ENCODE measurements around the gene CAMTA1. TPM values are rescaled to one million over a fixed set of nuclear protein-coding genes. Genes with fewer than 3 reads are reported as not detected.

CAMTA1 gene
- total RNA-seq, 1 experiment from 2014 or later, result 60.0 TPM

DNA sequence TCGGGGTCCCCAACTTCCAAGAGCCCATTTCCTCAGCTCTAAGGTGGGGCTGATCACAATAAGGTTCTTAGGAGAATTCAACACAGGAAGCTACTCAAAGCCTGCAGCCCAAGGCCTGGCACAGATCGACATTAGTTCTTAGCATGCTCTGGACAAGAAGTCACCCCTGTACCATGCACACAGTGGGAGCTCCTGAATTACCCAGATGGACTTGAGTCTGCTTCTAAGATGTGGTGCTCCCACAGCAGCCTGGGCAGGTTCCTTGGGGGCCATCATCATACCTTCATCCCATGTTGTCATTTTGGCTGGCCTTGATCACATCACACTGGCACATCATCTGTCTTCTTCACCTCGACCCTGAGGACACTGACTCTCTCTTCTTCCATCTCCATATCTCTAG, 832.6 kb downstream of the CAMTA1 start:
- no peaks in the 10 kb centered on the region; the same call in none of the 2 replicates for H3K27me3 ChIP-seq (replicated peaks; ENCODE audit: control insufficient read depth, insufficient read depth, low read length)
- no peaks in the 10 kb centered on the region for H3K9me3 Mint-ChIP-seq (ENCODE audit: unreplicated experiment)
- POLR2A ChIA-PET, result no interaction called here

DNA sequence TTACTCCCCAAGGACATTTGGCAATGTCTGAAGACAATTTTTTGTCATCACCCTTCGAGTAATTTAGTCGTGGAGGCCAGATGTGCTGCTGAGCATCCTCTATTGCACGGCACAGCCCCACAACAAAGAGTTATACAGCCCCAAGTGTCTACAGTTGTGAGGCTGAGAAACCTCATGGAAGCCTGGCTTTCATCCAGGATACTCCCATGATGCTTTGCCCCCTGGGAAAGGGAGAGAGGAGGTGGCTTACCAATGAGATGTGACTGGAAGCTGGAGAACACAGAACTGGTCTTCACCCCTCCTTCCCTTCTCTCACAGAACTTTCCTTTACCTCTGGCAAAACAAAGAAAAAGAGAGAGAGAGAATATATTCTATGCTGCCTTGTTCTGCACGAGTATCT, 834.9 kb downstream of the CAMTA1 start:
- ChIA-PET CTCF (no interaction called here), POLR2A (no interaction called here)
- Mint-ChIP-seq H3K27me3 (ENCODE audit: insufficient read depth, unreplicated experiment) (peaks cover 17% of the 10 kb centered on the region), H3K36me3 (ENCODE audit: insufficient read depth, unreplicated experiment) (no peaks in the 10 kb centered on the region), H3K9me3 (ENCODE audit: unreplicated experiment) (no peaks in the 10 kb centered on the region), H3K4me1 (ENCODE audit: low read depth, unreplicated experiment) (no peaks in the 10 kb centered on the region), H3K4me3 (ENCODE audit: unreplicated experiment) (no peak overlapping the region), H3K27ac (ENCODE audit: unreplicated experiment) (no peak overlapping the region)
- H3K9me3 ChIP-seq, result no peaks in the 10 kb centered on the region
- no TSS peak for BruUV-seq (replicated peaks)
- peaks cover 1% of the 10 kb centered on the region; the same call in 1 of the 2 replicates for H3K27me3 ChIP-seq (replicated peaks; ENCODE audit: control insufficient read depth, insufficient read depth, low read length)
- no peaks in the 10 kb centered on the region for H3K4me1 ChIP-seq
- DNase-seq, result no peak
- no peaks in the 10 kb centered on the region for H3K36me3 ChIP-seq (ENCODE audit: control insufficient read depth, insufficient read depth, low read length)
- TF ChIP-seq, protein P1, sequence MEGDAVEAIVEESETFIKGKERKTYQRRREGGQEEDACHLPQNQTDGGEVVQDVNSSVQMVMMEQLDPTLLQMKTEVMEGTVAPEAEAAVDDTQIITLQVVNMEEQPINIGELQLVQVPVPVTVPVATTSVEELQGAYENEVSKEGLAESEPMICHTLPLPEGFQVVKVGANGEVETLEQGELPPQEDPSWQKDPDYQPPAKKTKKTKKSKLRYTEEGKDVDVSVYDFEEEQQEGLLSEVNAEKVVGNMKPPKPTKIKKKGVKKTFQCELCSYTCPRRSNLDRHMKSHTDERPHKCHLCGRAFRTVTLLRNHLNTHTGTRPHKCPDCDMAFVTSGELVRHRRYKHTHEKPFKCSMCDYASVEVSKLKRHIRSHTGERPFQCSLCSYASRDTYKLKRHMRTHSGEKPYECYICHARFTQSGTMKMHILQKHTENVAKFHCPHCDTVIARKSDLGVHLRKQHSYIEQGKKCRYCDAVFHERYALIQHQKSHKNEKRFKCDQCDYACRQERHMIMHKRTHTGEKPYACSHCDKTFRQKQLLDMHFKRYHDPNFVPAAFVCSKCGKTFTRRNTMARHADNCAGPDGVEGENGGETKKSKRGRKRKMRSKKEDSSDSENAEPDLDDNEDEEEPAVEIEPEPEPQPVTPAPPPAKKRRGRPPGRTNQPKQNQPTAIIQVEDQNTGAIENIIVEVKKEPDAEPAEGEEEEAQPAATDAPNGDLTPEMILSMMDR (IDR thresholded peaks at IDR 0.05; ENCODE audit: insufficient read depth in 1 of 2, low read depth in 1 of 2, low read length in 1 of 2, severe bottlenecking in 1 of 2, unreplicated experiment in 1 of 2), result no peak
- intact Hi-C loops (cut with micrococcal nuclease; ENCODE audit: unreplicated experiment), result no loop called here
- H3K4me3 ChIP-seq (ENCODE audit: low read depth, low read length), result no peak overlapping the region

More for the DNA sequence above, 832.6 kb downstream of the CAMTA1 start:
- no peak overlapping the region for H3K4me3 Mint-ChIP-seq (ENCODE audit: unreplicated experiment)
- no peak for DNase-seq
- H3K4me3 ChIP-seq (ENCODE audit: low read depth, low read length), result no peak overlapping the region
- no TSS peak for BruUV-seq (replicated peaks)
- H3K4me1 ChIP-seq, result no peaks in the 10 kb centered on the region
- intact Hi-C loops (cut with micrococcal nuclease; ENCODE audit: unreplicated experiment), result no loop called here
- H3K36me3 ChIP-seq (ENCODE audit: control insufficient read depth, insufficient read depth, low read length), result no peaks in the 10 kb centered on the region
- H3K27me3 Mint-ChIP-seq (ENCODE audit: insufficient read depth, unreplicated experiment), result peaks cover 22% of the 10 kb centered on the region
- no peak overlapping the region for H3K27ac Mint-ChIP-seq (ENCODE audit: unreplicated experiment)
- TF ChIP-seq, protein P1 (IDR thresholded peaks at IDR 0.05; ENCODE audit: insufficient read depth in 1 of 2, low read depth in 1 of 2, low read length in 1 of 2, severe bottlenecking in 1 of 2, unreplicated experiment in 1 of 2), result no peak
- H3K9me3 ChIP-seq, result no peaks in the 10 kb centered on the region
- no peaks in the 10 kb centered on the region for H3K4me1 Mint-ChIP-seq (ENCODE audit: low read depth, unreplicated experiment)
- no peaks in the 10 kb centered on the region for H3K36me3 Mint-ChIP-seq (ENCODE audit: insufficient read depth, unreplicated experiment)
- CTCF ChIA-PET, result interaction anchor here (0.6 kb wide), 1 partner anchor 87 kb away, joined by 4 read pairs; no protein-coding TSS in a partner anchor

DNA sequence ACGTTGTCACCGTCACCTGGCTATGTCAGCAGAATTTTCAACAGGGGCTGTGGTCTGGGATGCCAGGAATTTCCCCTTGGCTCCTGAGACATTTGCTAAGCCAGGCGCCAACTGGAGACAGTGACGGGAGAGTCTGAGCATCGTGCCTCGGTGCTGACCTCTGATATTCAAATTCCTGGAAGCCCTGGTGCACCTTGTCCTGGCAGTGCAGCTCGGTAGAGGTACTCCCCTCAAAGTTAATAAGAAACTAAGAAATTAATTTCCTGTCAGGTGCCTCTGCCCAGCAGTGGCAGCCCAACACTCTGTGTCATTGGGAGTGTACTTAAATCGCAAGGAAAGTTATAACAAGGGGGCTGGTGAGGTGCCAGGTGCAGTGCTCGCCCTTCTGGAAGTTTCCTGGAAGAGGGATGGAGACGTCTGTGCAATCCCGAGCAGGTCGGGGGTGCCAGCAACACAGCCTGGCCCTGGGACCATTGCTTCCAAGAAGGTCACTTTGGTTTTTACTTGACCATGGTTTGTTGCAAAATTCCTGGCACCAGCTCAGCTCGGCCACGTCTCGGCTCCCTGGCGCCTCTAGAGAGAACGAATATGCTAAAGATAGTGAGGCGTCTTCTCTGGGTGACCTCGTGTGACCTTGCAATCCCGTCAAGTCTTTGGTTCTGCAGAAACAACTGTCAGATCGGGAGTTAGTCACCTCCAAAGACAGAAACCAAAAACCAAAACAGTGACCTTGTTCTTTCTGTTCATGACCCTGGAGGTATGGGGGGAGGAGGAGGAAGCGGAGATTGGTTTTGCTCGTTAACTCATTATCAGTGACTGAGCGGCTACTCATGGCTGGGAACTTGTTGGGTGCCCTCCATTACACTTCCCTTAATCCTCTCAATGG, 836.3 kb downstream of the CAMTA1 start:
- intact Hi-C loops (cut with micrococcal nuclease; ENCODE audit: unreplicated experiment), result no loop called here
- no peak for DNase-seq
- Mint-ChIP-seq H3K4me1 (ENCODE audit: low read depth, unreplicated experiment) (no peaks in the 10 kb centered on the region), H3K27ac (ENCODE audit: unreplicated experiment) (no peak overlapping the region), H3K27me3 (ENCODE audit: insufficient read depth, unreplicated experiment) (peaks cover 20% of the 10 kb centered on the region), H3K36me3 (ENCODE audit: insufficient read depth, unreplicated experiment) (no peaks in the 10 kb centered on the region), H3K4me3 (ENCODE audit: unreplicated experiment) (no peak overlapping the region), H3K9me3 (ENCODE audit: unreplicated experiment) (no peaks in the 10 kb centered on the region)
- H3K36me3 ChIP-seq (ENCODE audit: control insufficient read depth, insufficient read depth, low read length), result no peaks in the 10 kb centered on the region
- no peaks in the 10 kb centered on the region for H3K4me1 ChIP-seq
- no peaks in the 10 kb centered on the region for H3K9me3 ChIP-seq
- POLR2A ChIA-PET, result no interaction called here
- H3K4me3 ChIP-seq (ENCODE audit: low read depth, low read length), result no peak overlapping the region
- peaks cover 1% of the 10 kb centered on the region for H3K27me3 ChIP-seq (replicated peaks; ENCODE audit: control insufficient read depth, insufficient read depth, low read length)
- CTCF ChIA-PET, result no interaction called here
- no TSS peak for BruUV-seq (replicated peaks)
- TF ChIP-seq, protein P1 (IDR thresholded peaks at IDR 0.05; ENCODE audit: insufficient read depth in 1 of 2, low read depth in 1 of 2, low read length in 1 of 2, severe bottlenecking in 1 of 2, unreplicated experiment in 1 of 2), result no peak
